ENCODE results near the gene LIPE. TPM values are rescaled to one million over a fixed set of nuclear protein-coding genes. Genes with fewer than 3 reads are reported as not detected.

Gene LIPE
- total RNA-seq, 1 experiment from 2014 or later, result 2.1 TPM

- H3K79me2 ChIP-seq (ENCODE audit: low read length), result no peaks in the 10 kb centered on the region
- CTCF ChIA-PET, result no interaction called here
- no peaks in the 10 kb centered on the region for H3K27me3 ChIP-seq (ENCODE audit: low read length)
- no peaks in the 10 kb centered on the region for H3K4me1 ChIP-seq (ENCODE audit: insufficient read depth, low read length)
- POLR2A ChIA-PET (ENCODE audit: unreplicated experiment), result no interaction called here
- no peak overlapping the region for H3K4me3 ChIP-seq (ENCODE audit: low read length)
- H3K9me3 ChIP-seq (ENCODE audit: low read length), result no peaks in the 10 kb centered on the region
- H3K9me2 ChIP-seq (replicated peaks; ENCODE audit: low read length), result no peaks in the 10 kb centered on the region
- intact Hi-C loops (cut with micrococcal nuclease), result no loop called here
- no peaks in the 10 kb centered on the region for H4K20me1 ChIP-seq (ENCODE audit: low read length)
- H2AFZ ChIP-seq (ENCODE audit: low read length), result no peak overlapping the region
- peak; percentile 55 for DNase-seq
- no TSS peak for BruUV-seq (replicated peaks)
- no peaks in the 10 kb centered on the region for H3K36me3 ChIP-seq (ENCODE audit: low read depth, low read length)
- no peak overlapping the region for H3K9ac ChIP-seq (ENCODE audit: low read length)
- H3F3A ChIP-seq (ENCODE audit: low read length, unreplicated experiment), result no peaks in the 10 kb centered on the region
- no peak overlapping the region for H3K4me2 ChIP-seq (ENCODE audit: low read length)
- H3K27ac ChIP-seq (ENCODE audit: low read length), result no peak overlapping the region
- ATAC-seq, result peak; percentile 56
- TF ChIP-seq EZH2 (IDR thresholded peaks at IDR 0.05; ENCODE audit: low read length, unreplicated experiment) (no peak), EZH2phosphoT487 (IDR thresholded peaks at IDR 0.05; ENCODE audit: borderline replicate concordance, low read length) (no peak), CTCF (conservative IDR thresholded peaks at IDR 0.05; ENCODE audit: low read depth, low read length) (peak; percentile 72)
Measured at GRCh38 chr19:42433503-42434260, 6.5 kb upstream of the LIPE start.

GRCh38 chr19:42431486-42431885, 4.3 kb upstream of the LIPE start:
- Histone ChIP-seq H3K36me3 (ENCODE audit: low read depth, low read length) (no peaks in the 10 kb centered on the region), H3K9me2 (replicated peaks; ENCODE audit: low read length) (no peaks in the 10 kb centered on the region), H2AFZ (ENCODE audit: low read length) (no peak overlapping the region), H3K4me1 (ENCODE audit: insufficient read depth, low read length) (no peaks in the 10 kb centered on the region), H3K79me2 (ENCODE audit: low read length) (no peaks in the 10 kb centered on the region), H4K20me1 (ENCODE audit: low read length) (no peaks in the 10 kb centered on the region), H3K4me3 (ENCODE audit: low read length) (no peak overlapping the region), H3F3A (ENCODE audit: low read length, unreplicated experiment) (no peaks in the 10 kb centered on the region), H3K27ac (ENCODE audit: low read length) (no peak overlapping the region), H3K9me3 (ENCODE audit: low read length) (no peaks in the 10 kb centered on the region), H3K27me3 (ENCODE audit: low read length) (no peaks in the 10 kb centered on the region), H3K9ac (ENCODE audit: low read length) (no peak overlapping the region), H3K4me2 (ENCODE audit: low read length) (no peak overlapping the region)
- BruUV-seq (replicated peaks), result no TSS peak
- intact Hi-C loops (cut with micrococcal nuclease), result no loop called here
- CTCF ChIA-PET, result no interaction called here
- ATAC-seq (no peak), DNase-seq (no peak)
- POLR2A ChIA-PET (ENCODE audit: unreplicated experiment), result no interaction called here
- TF ChIP-seq EZH2 (IDR thresholded peaks at IDR 0.05; ENCODE audit: low read length, unreplicated experiment), result no peak

DNA sequence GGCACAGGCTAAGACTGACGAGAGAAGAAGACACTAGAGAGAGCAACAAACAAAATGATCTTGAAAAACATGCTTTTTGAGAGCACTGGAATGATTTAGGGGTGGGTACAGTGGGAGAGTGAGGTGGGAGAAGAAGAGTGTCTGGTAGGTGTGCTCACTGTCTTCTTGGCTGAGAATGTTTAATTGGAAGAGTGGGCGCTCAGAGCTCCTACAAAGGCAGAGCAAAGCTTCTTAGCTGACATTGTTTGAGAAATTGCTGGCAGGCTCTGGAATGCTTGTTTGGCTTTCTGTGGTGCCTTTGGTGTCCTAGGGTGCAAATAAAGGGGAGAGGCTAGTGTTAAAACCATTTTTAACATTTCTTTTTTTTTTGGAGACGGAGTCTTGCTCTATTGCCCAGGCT, 1.5 kb upstream of the LIPE start:
- H3F3A ChIP-seq (ENCODE audit: low read length, unreplicated experiment), result no peaks in the 10 kb centered on the region
- DNase-seq (no peak), ATAC-seq (no peak)
- H3K4me1 ChIP-seq (ENCODE audit: insufficient read depth, low read length), result no peaks in the 10 kb centered on the region
- H3K36me3 ChIP-seq (ENCODE audit: low read depth, low read length), result no peaks in the 10 kb centered on the region
- no peaks in the 10 kb centered on the region for H4K20me1 ChIP-seq (ENCODE audit: low read length)
- BruUV-seq (replicated peaks), result no TSS peak
- no peak for TF ChIP-seq CTCF (conservative IDR thresholded peaks at IDR 0.05; ENCODE audit: low read depth, low read length)
- TF ChIP-seq EZH2 (IDR thresholded peaks at IDR 0.05; ENCODE audit: low read length, unreplicated experiment), result no peak
- TF ChIP-seq EZH2phosphoT487 (IDR thresholded peaks at IDR 0.05; ENCODE audit: borderline replicate concordance, low read length), result no peak
- no peak overlapping the region for H3K27ac ChIP-seq (ENCODE audit: low read length)
- intact Hi-C loops (cut with micrococcal nuclease), result no loop called here
- H3K27me3 ChIP-seq (ENCODE audit: low read length), result no peaks in the 10 kb centered on the region
- CTCF ChIA-PET, result interaction anchor here (0.5 kb wide), 1 partner anchor 83 kb away, joined by 5 read pairs; no protein-coding TSS in a partner anchor
- no peak overlapping the region for H3K9ac ChIP-seq (ENCODE audit: low read length)
- H3K79me2 ChIP-seq (ENCODE audit: low read length), result no peaks in the 10 kb centered on the region
- H3K9me2 ChIP-seq (replicated peaks; ENCODE audit: low read length), result no peaks in the 10 kb centered on the region
- H3K9me3 ChIP-seq (ENCODE audit: low read length), result no peaks in the 10 kb centered on the region
- H2AFZ ChIP-seq (ENCODE audit: low read length), result no peak overlapping the region
- no peak overlapping the region for H3K4me2 ChIP-seq (ENCODE audit: low read length)
- POLR2A ChIA-PET (ENCODE audit: unreplicated experiment), result no interaction called here
- no peak overlapping the region for H3K4me3 ChIP-seq (ENCODE audit: low read length)

All from PC-3 (cell line).